HG02884 (cell line): ENCODE data around the gene MIR17HG.
"Not testable (repeated sequence)": the region's sequence is repeated elsewhere in the genome, so short reads cannot be mapped to it uniquely, and the experiment has no call there.

Source experiments
- ATAC-seq: cut with Tn5 transposase; IDR thresholded peaks from one replicate; pipeline ENCODE4 v1.9.1; 2021; ENCODE audit warnings: mild to moderate bottlenecking, moderate library complexity; ENCODE audit not compliant: unreplicated experiment

The MIR17HG gene

DNA sequence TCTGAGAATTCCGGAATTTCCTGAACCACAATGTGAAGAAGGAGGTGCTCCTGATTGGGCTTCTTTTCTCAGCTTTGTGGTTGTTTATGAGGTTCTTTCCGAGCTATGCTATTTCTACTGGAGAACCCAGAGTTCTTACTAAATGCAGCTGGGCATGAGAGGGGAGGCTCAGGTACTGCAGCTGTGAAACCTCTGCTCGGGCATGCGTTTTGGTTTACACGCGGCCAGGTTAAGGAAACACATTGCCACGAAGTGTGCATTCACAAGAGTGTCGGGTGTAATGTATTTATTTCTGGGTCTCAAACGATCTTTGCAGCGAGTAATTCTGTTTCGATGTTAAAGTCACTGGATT lies 661 bp upstream of the MIR17HG start:
- peak; percentile 22 for ATAC-seq

DNA sequence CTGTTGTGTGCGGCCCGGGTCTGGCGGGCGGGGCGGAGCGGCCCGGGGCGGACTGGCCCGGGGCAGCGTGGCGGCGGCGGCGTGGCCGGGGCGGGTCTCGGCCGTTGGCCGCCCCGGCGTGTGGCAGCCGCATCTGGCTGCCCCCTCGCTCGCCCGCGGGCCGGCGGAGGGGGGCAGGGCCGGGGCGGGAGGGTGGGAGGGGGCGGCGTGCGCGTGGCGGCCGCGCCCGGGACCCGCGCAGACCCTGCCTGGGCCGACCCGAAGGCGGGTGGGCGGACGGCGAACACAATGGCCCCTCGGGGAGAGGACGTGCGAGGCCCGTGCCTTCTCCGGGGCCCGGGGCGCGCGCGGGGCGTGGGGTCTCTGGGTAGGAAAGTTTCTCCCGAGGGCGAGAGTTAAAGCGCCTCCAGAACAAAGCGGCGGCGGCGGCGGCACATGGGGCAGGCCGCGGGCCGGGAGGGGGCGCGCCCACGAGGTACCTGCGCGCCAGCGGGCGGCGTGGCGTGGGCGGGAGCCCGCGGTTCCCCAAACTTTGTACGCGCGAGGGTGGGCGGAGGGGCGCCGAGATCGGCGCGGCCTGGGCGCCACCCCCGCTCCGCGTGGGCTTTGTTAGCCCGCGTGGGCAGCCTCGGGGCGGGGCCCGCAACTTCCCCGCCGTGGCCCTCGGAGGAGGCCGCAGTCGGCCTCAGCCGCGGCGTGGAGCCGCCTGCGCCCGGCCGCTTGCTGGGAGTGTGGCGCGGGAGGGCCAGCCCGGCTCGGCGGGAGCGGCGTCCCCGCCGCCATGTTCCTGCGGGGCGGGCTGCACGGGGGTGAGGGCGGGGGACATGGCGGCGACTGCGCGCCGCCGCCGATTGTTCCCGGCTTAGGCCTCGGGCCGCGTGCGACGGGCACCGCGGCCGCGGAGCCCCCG lies 764 bp downstream of the MIR17HG start:
- peak; percentile 19 for ATAC-seq

DNA sequence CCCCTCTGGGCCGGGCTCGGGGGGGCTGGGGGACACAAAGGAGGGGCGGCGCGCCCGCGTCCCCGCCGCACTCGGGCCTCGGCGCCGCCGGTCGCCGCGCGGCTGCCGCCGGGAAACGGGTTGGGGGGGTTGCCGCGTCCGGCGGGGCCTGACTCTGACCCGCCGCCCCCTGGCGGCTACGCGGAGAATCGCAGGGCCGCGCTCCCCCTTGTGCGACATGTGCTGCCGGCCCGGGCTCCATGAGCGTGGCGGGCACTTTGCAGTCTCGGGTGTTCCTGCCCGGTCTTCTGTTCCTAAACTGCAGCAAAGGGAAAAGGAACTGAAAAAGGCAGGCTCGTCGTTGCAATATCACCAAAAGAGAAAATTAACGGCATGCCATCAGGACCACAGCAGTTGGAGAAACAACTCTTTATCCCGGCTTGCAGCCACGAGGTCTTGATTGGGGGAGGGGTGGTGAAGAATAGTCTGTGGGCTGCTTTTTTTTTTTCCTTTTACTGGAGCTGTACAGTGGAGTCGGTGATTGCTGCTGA lies 1.5 kb downstream of the MIR17HG start:
- ATAC-seq, result peak; percentile 44

DNA sequence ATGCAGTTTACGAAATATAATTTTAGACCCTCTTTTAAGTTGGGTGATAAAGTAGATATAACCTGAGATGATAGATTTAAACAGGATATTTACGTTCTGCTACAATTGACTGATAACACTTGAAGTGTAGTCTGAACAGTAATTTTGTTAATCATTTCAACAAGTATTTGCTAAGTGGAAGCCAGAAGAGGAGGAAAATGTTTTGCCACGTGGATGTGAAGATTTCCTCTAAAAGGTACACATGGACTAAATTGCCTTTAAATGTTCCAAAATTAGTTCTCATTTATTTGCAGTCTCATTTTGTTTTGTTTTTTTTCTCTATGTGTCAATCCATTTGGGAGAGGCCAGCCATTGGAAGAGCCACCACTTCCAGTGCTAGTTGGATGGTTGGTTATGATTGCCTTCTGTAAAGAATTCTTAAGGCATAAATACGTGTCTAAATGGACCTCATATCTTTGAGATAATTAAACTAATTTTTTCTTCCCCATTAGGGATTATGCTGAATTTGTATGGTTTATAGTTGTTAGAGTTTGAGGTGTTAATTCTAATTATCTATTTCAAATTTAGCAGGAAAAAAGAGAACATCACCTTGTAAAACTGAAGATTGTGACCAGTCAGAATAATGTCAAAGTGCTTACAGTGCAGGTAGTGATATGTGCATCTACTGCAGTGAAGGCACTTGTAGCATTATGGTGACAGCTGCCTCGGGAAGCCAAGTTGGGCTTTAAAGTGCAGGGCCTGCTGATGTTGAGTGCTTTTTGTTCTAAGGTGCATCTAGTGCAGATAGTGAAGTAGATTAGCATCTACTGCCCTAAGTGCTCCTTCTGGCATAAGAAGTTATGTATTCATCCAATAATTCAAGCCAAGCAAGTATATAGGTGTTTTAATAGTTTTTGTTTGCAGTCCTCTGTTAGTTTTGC lies 2.8 kb downstream of the MIR17HG start:
- ATAC-seq, result no peak

DNA sequence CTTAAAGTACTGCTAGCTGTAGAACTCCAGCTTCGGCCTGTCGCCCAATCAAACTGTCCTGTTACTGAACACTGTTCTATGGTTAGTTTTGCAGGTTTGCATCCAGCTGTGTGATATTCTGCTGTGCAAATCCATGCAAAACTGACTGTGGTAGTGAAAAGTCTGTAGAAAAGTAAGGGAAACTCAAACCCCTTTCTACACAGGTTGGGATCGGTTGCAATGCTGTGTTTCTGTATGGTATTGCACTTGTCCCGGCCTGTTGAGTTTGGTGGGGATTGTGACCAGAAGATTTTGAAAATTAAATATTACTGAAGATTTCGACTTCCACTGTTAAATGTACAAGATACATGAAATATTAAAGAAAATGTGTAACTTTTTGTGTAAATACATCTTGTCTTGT lies 3.6 kb downstream of the MIR17HG start:
- no peak for ATAC-seq

DNA sequence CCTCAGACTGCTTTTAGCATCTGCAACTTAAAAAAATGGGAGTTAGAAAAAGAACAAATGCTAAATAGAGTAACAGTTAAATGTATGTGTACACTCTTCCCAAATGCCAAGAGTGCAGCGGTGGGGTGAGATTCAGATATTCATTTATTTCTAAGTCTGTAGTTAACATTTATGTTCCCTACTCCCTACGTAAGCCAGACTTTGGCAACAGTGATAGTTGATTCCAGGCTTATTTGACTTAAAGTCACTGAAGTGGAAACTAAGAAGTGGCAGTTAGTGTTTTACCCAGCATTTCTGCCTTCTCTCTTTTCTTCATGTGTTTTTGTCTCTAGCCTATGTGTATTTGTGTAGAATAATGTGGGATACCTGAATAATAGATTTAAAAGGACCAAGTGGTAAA lies 4.5 kb downstream of the MIR17HG start:
- ATAC-seq, result no peak

DNA sequence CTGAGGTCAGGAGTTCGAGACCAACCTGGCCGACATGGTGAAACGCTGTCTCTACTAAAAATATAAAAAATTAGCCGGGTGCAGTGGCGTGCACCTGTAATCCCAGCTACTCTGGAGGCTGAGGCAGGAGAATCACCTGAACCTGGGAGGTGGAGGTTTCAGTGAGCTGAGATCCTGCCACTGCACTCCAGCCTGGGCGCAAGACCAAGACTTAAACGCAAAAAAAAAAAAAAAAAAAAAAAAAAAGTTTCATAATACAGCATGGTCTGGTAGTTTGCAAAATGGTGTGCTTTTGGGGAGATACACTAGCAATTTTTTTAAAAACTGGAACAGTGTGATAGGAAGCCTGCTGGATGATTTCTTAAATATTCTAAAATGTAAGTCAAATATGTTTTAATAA lies 5.4 kb downstream of the MIR17HG start:
- ATAC-seq, result not testable (repeated sequence)

DNA sequence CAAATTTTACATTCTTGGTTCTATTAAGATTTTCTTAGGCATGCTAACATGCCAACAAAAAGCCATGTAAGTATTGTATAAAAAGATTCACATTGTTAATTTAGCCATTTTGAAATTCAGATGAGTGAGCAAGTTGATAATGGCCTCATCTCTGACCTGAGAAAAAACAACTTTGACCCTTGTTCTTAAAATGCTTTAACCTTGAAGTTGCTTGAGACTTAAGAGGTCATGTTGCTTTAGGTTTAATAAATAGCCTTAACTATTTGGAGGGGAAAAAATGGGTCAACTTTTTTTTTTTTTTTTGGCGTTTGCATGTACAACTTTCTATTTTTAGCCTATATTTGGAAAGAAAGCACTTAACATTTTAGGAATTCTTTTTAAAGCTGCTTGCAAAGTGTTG lies 6.0 kb downstream of the MIR17HG start:
- ATAC-seq, result no peak

DNA sequence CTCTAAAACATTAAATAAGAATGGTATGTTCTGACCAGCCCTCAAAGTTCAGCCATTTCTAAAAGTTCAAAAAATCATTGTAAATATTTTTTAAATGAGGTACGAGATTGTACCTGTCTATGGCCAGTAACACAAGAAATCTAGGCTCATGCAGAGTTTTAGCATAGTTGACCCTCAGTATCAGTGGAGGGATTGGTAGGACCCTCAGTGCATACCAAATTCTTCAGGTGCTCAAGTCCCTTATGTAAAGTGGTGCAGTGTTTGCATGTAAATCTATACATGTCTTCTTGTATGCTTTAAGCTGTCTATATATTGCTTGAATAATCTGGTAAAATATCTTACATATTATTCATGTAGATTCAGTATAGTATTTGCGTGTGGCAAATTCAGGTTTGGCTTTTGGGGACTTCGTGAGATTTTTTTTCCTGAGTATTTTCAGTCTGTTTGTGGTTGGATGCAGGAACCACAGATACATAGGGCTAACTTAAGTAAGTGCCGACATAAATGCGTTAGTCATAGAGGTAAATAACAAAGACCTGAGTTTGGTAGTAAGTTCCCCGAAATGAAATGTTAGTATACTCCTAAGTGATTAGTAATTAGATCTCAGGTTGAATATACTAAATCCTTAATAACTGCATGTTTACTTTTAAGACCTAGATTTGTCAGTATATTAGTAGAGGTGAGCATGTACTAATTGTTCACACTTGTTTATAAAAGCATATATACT lies 7.8 kb downstream of the MIR17HG start:
- ATAC-seq, result no peak

DNA sequence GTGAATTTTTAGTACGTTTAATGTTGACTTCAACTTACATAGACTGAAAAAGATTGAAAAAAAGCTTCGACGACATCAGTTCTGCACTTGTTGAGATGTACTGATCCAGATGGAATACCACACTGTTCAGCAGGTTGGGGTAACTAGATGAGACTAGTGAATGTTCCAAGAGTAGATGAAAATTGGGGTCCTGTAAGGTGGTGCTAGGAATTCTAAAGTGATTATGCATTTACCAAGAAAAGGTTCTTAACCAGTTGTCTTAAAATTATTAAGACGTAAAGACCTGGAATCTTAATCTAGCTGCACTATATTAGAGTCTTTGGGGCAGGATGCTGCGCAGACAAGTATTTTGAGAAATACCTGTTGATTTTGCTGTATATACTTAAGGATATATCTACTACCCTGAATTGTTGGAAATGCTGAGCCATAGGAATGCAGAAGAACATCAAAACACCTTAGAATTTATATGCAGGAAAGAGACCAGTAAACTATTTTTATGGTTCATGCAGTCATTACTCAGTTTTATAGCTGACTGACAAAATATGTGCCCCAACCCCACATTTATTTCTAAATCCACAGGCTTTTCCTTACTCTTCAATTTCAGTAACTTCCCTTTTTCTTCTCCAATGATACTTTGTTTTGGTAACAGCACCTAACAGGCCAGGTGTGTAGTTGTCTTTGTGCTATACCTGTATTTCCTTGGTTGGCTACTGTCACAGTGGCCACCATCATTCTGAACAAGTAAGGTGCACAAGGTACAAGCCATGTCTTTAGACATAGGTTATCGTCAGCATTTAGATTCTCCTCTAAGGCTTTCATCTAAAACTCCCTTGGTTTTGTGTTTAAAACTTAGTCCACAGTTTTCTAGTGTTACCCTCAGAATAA lies 8.6 kb downstream of the MIR17HG start:
- no peak for ATAC-seq

DNA sequence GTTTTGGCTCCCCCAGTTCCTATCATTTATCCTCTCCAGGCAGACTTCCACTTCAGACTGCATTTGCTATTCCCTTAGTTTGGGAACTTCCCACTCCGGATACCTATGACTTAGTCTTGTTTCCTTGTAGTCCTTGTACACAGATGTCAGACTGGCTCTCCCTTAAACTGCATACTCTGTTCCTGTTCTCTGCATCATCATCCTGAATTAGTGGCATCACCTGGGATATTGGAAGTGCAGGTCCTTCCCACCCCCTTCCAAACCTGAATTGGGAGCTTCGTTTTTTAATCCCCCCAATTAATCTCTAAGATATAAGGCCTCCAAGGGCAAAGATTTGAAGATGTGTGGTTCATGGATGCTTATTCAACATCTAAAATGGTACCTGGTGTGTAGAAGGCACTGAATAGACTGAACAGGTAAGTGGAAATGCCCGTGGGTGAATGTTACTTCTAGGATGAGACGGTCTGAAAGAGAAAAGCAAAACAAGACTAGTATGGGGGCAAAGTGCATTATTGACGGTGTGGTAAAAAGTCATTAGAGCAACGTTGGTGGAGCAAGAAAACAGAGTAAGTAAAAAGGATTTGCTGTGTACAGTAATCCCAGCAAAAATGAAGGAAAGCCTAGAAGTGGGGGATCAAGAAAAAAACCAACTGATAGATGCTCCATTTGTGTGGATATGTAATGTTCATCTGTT lies 9.6 kb downstream of the MIR17HG start:
- ATAC-seq, result no peak

DNA sequence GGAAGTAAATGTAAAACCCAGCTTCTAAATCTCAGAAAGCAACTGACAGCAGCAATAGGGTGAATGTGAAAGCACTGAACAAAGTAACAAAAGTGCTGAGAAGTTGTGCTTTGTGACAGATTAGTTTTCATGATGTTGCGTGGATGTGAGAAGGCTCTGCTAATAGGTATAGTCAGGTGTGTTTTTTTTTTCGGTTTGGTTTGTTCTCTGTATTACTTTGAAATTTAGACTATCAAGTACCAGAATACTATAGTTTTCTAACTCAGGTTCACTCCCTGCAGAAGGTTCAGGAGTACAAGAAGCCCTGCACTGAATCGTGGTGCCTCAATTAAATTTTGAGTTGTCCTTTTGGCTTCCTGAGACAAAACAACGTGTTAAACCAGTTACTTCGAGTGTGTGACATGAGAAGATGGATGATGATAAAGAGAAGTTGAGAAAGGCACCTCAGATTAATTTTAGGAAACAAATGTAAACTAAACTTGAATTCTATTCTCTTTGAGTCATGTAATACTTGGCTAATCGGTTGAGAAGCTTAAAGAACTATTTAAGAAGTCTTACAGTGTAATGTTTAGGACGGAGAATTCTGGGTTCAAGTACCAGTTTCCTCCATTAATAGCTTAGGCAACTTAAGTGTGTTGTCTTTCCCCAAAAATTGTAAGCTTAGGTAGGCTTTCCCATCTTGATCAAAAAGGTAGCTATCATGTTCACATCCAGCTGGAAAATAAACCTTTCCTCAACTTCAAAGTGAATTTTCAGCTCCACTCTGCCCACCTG lies 10.3 kb downstream of the MIR17HG start:
- ATAC-seq, result no peak

DNA sequence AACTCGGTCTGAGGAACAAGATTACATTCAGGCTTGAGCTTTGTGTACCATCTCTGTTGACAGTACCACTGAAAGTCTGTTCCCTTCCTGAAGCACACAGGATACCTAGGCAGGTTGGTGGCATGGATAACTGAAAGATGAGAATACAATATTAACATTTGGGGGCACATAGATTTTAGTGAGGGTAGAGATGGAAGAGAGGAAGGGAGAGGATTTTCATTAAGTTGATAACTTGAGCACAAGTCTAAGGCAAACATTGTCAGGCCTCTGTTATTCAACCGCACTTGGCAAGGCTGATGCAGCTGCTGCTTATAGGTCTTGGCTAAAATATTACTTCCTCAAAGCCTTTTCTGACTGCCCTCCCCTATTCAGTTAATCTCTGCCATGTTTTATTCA lies 10.9 kb downstream of the MIR17HG start:
- ATAC-seq, result no peak

DNA sequence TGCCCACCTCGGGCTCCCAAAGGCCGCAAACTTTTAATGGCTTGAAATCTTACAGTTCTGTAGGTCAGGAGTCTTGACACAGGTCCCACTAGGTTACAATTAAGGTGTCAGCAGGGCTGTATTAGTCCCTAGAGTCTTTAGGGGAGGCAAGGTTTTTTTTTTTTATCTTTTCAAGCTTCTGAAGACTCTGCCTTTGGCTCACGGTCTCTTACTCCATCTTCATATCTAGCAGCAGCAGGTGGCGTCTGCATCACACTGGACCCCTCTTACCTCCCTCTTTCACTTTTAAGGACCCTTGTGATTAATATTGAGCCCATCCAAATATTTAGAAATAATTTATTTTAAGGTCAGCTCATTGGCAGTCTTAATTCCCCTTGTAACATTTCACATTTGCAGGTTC lies 11.6 kb downstream of the MIR17HG start:
- no peak for ATAC-seq

DNA sequence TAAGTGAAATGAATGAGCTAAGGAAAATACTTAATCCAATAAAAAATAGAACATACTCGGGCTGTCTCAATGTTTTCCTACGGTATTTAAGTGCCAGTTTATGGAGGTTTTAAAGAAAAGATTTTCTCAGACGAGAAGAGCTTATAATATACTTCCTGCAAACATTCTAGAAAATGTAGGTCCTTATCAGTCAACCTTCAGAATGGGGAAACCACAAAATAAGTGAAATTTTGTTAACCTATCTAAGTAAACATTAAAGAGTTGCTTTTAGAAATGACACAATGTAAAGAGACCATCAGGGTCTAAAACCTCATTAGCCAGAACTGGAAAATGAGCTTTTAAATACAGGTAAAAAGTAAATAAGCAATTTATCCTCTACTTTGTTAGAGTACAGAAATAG lies 12.1 kb downstream of the MIR17HG start:
- ATAC-seq, result no peak

DNA sequence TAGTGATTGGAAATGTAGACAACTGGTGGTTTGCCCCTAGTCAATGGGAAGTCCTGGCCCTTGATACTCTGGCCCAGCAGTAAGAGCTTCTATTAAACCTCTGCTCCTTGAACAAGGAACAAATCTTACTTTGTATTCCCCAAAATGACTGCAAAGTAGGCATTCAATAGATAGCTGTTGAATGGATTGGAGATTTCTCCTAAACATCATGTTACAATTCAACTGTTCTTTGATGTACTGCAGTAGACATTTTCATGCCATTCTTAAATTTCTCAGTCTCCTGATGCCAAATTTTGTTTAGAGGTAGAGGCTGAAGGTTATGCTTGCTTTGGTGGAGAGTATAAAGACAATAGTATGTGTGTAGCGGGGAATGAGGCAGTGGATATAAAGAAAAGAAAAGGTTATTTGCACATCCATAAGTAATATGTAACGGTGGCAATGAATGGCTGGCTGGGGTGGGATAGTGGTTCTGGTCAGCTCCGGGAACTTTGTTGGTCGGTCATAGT lies 12.8 kb downstream of the MIR17HG start:
- ATAC-seq, result no peak

DNA sequence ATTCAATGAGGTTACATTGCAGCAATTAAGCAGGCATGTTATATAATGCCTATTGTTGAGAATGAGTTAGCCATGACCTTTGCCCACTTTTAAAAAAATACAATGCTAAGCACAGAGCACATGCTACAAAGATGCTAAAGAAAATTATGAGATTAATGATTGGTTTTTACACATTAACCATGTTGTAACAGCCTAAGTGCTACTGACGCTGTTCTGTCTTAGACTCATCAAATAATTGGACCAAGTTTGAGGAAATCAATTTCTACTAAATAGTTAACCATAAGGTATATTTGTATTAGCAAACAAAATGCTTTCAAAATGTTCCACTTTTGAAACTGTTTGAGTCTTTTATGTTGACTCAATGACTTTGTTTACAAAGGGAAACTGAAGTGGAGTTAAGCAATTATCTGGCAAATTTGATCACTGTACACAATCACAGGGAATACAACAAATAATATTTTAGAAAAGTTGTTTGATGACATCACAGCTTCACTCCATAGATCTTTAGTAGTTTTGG lies 14.3 kb downstream of the MIR17HG start:
- ATAC-seq, result no peak

DNA sequence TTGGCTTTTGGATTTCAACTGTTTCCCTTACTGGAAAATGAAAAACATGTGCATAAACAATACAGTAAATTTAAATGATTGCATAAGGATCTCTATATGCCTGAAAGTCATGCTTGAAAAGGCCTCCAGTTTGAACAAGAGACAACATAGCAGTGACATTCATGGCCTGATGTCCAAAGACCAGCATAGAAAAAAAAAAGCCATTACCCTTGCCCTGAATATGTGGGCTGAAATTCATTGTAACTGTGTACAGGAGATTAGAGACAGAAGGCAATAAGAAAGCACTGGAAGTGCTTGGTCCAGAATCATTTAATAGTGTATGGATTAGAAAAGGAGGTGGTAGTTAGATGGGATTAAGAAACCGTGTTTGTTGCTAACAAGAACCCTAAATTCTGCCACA lies 15.4 kb downstream of the MIR17HG start:
- ATAC-seq, result no peak
